Type B pancreatic cell (in vitro differentiated cells): Measurements from ENCODE around the gene PCDHB13. TPM values are rescaled to one million over a fixed set of nuclear protein-coding genes. Genes with fewer than 3 reads are reported as not detected.
"Not testable (repeated sequence)": the region's sequence is repeated elsewhere in the genome, so short reads cannot be mapped to it uniquely, and the experiment has no call there.

Experiments
- DNase-seq: peaks from one replicate; pipeline ENCODE4 v3.0.0; 2021; ENCODE audit warnings: mixed read lengths; ENCODE audit not compliant: unreplicated experiment; ENCODE audit errors: extremely low spot score
- H3K27ac Mint-ChIP-seq: 2 replicates; pipeline ENCODE4 v1.8.0; 2021; ENCODE audit warnings: mild to moderate bottlenecking, mixed read lengths
- H3K27me3 Mint-ChIP-seq: 2 replicates; pipeline ENCODE4 v1.8.0; 2021; ENCODE audit warnings: mixed read lengths
- H3K36me3 Mint-ChIP-seq: 2 replicates; pipeline ENCODE4 v1.8.0; 2021; ENCODE audit warnings: mixed read lengths
- H3K4me1 Mint-ChIP-seq: one replicate; pipeline ENCODE4 v1.8.0; 2021; ENCODE audit warnings: mixed read lengths; ENCODE audit not compliant: unreplicated experiment
- H3K4me3 Mint-ChIP-seq: 2 replicates; pipeline ENCODE4 v1.8.0; 2021; ENCODE audit warnings: mild to moderate bottlenecking, mixed read lengths
- H3K9me3 Mint-ChIP-seq: 2 replicates; pipeline ENCODE4 v1.8.0; 2021; ENCODE audit warnings: mixed read lengths
- total RNA-seq: library from RNA; stranded (reverse); gene quantifications from 2 replicates; pipeline ENCODE4 v1.2.1, GENCODE V29; 2021; ENCODE audit warnings: low replicate concordance
- TF ChIP-seq, protein P1 (sequence below): fragments of 200-600 bp; sonication (generic); conservative IDR thresholded peaks from 2 replicates; pipeline ENCODE4 v1.5.0; 2021; ENCODE audit warnings: antibody characterized with exemption, mild to moderate bottlenecking

The PCDHB13 gene
- total RNA-seq, 1 donor from 2014 or later: 2.3 TPM

DNA sequence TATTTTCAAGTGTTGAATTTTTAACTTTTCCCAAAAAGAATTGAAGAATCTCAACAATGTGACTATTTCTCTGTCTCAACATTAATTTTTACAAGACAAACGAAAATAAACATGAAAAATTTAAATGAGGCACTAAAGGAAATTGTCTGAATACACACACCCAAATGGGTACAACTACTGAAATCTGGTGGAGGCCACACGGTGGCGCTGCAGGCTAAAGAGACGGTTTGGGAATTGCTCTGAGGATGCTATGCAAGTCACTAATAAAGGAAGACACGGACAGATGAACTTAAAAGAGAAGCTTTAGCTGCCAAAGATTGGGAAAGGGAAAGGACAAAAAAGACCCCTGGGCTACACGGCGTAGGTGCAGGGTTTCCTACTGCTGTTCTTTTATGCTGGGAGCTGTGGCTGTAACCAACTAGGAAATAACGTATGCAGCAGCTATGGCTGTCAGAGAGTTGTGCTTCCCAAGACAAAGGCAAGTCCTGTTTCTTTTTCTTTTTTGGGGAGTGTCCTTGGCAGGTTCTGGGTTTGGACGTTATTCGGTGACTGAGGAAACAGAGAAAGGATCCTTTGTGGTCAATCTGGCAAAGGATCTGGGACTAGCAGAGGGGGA is 21.5 kb upstream of the PCDHB13 start, which contains the start of gene PCDHB10:
Gene PCDHB10 (plus strand): TSS at position 244 of the 616 bp plus-strand sequence. CDS start 200 bp downstream, at position 444.
- Mint-ChIP-seq H3K9me3 (peaks cover 8% of the 10 kb centered on the region), H3K36me3 (peaks cover 4% of the 10 kb centered on the region), H3K27ac (no peak within 1 kb of the TSS), H3K27me3 (no peaks in the 10 kb centered on the region), H3K4me3 (peak within 1 kb of the TSS; percentile 80), H3K4me1 (no peaks in the 10 kb centered on the region)
- TF ChIP-seq, protein P1, sequence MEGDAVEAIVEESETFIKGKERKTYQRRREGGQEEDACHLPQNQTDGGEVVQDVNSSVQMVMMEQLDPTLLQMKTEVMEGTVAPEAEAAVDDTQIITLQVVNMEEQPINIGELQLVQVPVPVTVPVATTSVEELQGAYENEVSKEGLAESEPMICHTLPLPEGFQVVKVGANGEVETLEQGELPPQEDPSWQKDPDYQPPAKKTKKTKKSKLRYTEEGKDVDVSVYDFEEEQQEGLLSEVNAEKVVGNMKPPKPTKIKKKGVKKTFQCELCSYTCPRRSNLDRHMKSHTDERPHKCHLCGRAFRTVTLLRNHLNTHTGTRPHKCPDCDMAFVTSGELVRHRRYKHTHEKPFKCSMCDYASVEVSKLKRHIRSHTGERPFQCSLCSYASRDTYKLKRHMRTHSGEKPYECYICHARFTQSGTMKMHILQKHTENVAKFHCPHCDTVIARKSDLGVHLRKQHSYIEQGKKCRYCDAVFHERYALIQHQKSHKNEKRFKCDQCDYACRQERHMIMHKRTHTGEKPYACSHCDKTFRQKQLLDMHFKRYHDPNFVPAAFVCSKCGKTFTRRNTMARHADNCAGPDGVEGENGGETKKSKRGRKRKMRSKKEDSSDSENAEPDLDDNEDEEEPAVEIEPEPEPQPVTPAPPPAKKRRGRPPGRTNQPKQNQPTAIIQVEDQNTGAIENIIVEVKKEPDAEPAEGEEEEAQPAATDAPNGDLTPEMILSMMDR: peak; percentile 71
- DNase-seq: no peak

DNA sequence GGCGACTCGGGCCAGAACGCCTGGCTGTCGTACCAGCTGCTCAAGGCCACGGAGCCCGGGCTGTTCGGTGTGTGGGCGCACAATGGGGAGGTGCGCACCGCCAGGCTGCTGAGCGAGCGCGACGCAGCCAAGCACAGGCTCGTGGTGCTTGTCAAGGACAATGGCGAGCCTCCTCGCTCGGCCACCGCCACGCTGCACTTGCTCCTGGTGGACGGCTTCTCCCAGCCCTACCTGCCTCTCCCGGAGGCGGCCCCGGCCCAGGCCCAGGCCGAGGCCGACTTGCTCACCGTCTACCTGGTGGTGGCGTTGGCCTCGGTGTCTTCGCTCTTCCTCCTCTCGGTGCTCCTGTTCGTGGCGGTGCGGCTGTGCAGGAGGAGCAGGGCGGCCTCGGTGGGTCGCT is 19.4 kb upstream of the PCDHB13 start:
- H3K27me3 Mint-ChIP-seq, H3K9me3 Mint-ChIP-seq: not testable (repeated sequence)

DNA sequence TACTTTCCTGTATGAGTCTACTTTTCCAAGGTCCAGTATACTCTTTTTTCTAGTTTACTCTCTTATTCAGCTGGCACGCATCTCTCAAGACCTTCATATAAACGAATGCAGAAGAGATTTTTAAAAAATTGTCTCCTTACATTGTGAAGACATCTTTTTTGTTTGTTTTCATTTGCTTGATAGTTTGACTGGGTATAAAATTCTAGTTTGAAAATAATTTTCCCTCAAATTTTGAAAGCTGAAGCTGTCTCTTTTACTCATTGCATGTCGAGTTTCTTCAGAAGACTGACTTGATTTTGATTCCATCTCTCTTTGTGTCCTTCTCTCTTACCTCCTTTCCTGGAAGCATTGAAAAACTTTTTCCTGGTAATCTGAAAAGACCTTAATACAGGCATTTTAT is 17.4 kb upstream of the PCDHB13 start:
- H3K36me3 Mint-ChIP-seq: peaks cover 4% of the 10 kb centered on the region

More for the DNA sequence above, 19.4 kb upstream of the PCDHB13 start:
- not testable (repeated sequence) for H3K4me1 Mint-ChIP-seq, H3K4me3 Mint-ChIP-seq, H3K27ac Mint-ChIP-seq, DNase-seq, H3K36me3 Mint-ChIP-seq

DNA sequence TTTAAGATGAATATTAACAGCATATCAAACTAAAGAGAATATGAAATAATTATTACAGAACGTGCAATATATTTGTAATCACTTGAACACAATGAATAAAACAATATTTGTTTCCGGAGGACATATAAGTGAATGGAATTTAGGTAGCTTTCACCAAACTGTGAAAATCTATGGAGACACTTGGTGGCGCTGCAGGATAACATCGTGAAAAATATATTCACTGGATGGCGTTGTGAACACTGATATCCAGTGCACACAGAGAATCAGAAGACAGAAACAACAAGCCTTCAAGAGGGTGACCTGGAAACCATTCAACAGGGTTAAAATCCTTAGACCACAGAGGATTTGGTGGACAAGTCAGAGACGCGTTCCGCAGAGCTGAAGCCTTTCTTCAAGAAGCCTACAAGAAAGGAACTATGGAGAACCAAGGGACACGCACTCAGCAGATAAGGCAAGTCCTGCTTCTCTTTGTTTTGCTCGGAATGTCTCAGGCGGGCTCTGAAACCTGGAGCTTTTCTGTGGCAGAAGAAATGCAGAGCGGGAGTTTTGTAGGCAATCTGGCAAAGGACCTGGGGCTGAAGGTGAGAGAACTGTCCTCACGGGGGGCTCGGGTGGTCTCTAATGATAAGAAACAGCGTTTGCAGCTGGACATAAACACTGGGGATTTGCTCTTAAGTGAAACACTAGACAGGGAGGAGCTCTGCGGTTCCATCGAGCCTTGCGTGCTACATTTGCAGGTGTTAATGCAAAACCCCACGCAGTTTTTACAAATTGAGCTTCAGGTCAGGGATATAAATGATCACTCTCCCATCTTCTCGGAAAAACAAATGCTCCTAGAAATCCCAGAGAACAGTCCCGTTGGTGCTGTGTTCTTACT is 14.1 kb upstream of the PCDHB13 start, which contains the start of gene PCDHB11:
Gene PCDHB11 (plus strand): TSS at position 269 of the 877 bp plus-strand sequence. CDS start 148 bp downstream, at position 417.
- H3K27ac Mint-ChIP-seq: no peak within 1 kb of the TSS
- H3K4me3 Mint-ChIP-seq: peak within 1 kb of the TSS; percentile 74
- DNase-seq: no peak
- H3K4me1 Mint-ChIP-seq: no peaks in the 10 kb centered on the region
- H3K36me3 Mint-ChIP-seq: peaks cover 4% of the 10 kb centered on the region
- H3K27me3 Mint-ChIP-seq: no peaks in the 10 kb centered on the region
- TF ChIP-seq, protein P1: peak; percentile 53
- no peaks in the 10 kb centered on the region for H3K9me3 Mint-ChIP-seq

More for the DNA sequence above, 17.4 kb upstream of the PCDHB13 start:
- DNase-seq: no peak
- H3K9me3 Mint-ChIP-seq: peaks cover 4% of the 10 kb centered on the region
- no peak overlapping the region for H3K27ac Mint-ChIP-seq
- TF ChIP-seq, protein P1: no peak
- H3K4me3 Mint-ChIP-seq: no peak overlapping the region
- H3K4me1 Mint-ChIP-seq: no peaks in the 10 kb centered on the region
- no peaks in the 10 kb centered on the region for H3K27me3 Mint-ChIP-seq

DNA sequence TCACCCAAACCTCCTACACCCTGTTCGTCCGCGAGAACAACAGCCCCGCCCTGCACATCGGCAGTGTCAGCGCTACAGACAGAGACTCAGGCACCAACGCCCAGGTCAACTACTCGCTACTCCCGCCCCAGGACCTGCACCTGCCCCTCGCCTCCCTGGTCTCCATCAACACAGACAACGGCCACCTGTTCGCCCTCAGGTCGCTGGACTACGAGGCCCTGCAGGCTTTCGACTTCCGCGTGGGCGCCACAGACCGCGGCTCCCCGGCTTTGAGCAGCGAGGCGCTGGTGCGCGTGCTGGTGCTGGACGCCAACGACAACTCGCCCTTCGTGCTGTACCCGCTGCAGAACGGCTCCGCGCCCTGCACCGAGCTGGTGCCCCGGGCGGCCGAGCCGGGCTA is 12.6 kb upstream of the PCDHB13 start:
- H3K4me3 Mint-ChIP-seq, H3K27ac Mint-ChIP-seq, H3K36me3 Mint-ChIP-seq, H3K27me3 Mint-ChIP-seq, DNase-seq, H3K4me1 Mint-ChIP-seq, H3K9me3 Mint-ChIP-seq: not testable (repeated sequence)

DNA sequence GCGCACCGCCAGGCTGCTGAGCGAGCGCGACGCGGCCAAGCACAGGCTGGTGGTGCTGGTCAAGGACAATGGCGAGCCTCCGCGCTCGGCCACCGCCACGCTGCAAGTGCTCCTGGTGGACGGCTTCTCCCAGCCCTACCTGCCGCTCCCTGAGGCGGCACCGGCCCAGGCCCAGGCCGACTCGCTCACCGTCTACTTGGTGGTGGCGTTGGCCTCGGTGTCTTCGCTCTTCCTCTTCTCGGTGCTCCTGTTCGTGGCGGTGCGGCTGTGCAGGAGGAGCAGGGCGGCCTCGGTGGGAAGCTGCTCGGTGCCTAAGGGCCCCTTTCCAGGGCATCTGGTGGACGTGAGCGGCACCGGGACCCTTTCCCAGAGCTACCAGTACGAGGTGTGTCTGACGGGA is 12.1 kb upstream of the PCDHB13 start:
- H3K27ac Mint-ChIP-seq, H3K36me3 Mint-ChIP-seq, DNase-seq, H3K4me3 Mint-ChIP-seq, H3K9me3 Mint-ChIP-seq, H3K4me1 Mint-ChIP-seq, H3K27me3 Mint-ChIP-seq: not testable (repeated sequence)

DNA sequence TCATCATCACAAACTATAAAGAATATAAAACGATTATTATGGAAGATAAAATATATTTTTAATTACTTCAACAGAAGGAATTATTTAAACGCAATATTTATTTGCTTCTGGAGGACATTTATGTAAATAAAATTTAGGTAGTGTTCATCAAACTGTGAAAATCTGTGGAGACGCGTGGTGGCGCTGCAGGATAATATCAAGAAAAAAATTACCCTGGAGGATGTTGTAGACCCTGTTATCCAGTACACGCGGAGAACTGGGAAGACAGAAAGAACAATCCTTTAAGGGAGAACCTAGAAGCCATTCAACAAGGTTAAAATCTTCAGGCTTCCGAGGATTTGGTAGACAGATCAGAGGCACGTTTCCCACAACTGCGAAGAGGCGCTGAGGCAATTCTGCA is 5.2 kb upstream of the PCDHB13 start, which contains the start of gene PCDHB12:
Gene PCDHB12 (plus strand): TSS at position 242 of the 400 bp plus-strand sequence. CDS start 189 bp downstream, outside the sequence.
- H3K27me3 Mint-ChIP-seq: no peaks in the 10 kb centered on the region
- H3K27ac Mint-ChIP-seq: no peak within 1 kb of the TSS
- H3K4me3 Mint-ChIP-seq: peak within 1 kb of the TSS; percentile 80
- TF ChIP-seq, protein P1: peak; percentile 45
- peaks cover under 1% of the 10 kb centered on the region for H3K9me3 Mint-ChIP-seq
- no peaks in the 10 kb centered on the region for H3K4me1 Mint-ChIP-seq
- H3K36me3 Mint-ChIP-seq: no peaks in the 10 kb centered on the region
- no peak for DNase-seq

DNA sequence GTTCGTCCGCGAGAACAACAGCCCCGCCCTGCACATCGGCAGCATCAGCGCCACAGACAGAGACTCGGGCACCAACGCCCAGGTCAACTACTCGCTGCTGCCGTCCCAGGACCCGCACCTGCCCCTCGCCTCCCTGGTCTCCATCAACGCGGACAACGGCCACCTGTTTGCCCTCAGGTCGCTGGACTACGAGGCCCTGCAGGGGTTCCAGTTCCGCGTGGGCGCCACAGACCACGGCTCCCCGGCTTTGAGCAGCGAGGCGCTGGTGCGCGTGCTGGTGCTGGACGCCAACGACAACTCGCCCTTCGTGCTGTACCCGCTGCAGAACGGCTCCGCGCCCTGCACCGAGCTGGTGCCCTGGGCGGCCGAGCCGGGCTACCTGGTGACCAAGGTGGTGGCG is 3.4 kb upstream of the PCDHB13 start:
- not testable (repeated sequence) for H3K9me3 Mint-ChIP-seq, H3K27ac Mint-ChIP-seq, H3K4me3 Mint-ChIP-seq, DNase-seq, H3K36me3 Mint-ChIP-seq, H3K27me3 Mint-ChIP-seq, H3K4me1 Mint-ChIP-seq

DNA sequence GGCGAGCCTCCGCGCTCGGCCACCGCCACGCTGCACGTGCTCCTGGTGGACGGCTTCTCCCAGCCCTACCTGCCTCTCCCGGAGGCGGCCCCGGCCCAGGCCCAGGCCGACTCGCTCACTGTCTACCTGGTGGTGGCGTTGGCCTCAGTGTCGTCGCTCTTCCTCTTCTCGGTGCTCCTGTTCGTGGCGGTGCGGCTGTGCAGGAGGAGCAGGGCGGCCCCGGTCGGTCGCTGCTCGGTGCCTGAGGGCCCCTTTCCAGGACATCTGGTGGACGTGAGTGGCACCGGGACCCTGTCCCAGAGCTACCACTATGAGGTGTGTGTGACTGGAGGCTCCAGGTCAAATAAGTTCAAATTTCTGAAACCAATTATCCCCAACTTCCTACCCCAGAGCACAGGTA is 2.9 kb upstream of the PCDHB13 start:
- H3K27ac Mint-ChIP-seq, H3K4me3 Mint-ChIP-seq, H3K9me3 Mint-ChIP-seq, H3K4me1 Mint-ChIP-seq, H3K27me3 Mint-ChIP-seq, H3K36me3 Mint-ChIP-seq, DNase-seq: not testable (repeated sequence)
